ENCODE results near the gene GPBAR1.

GPBAR1 gene

GRCh38 chr2:218286570-218287459 lies 26.0 kb downstream of the GPBAR1 start:
- TF ChIP-seq CTCF (IDR thresholded peaks at IDR 0.05; ENCODE audit: borderline replicate concordance, insufficient read depth, low read depth, low read length) = no peak

GRCh38 chr2:218289639-218290315 lies 29.0 kb downstream of the GPBAR1 start:
- TF ChIP-seq CTCF (IDR thresholded peaks at IDR 0.05; ENCODE audit: borderline replicate concordance, insufficient read depth, low read depth, low read length) = no peak
- H3K4me3 ChIP-seq (ENCODE audit: low read depth, low read length) = no peak overlapping the region

More at GRCh38 chr2:218286570-218287459, 26.0 kb downstream of the GPBAR1 start:
- H3K4me3 ChIP-seq (ENCODE audit: low read depth, low read length) = peak overlapping the region; percentile 6

GRCh38 chr2:218290316-218291261 lies 29.8 kb downstream of the GPBAR1 start:
- no peak for TF ChIP-seq CTCF (IDR thresholded peaks at IDR 0.05; ENCODE audit: borderline replicate concordance, insufficient read depth, low read depth, low read length)

GRCh38 chr2:218291318-218292047 lies 30.7 kb downstream of the GPBAR1 start:
- peak overlapping the region; percentile 79 for H3K4me3 ChIP-seq (ENCODE audit: low read depth, low read length)
- no peak for TF ChIP-seq CTCF (IDR thresholded peaks at IDR 0.05; ENCODE audit: borderline replicate concordance, insufficient read depth, low read depth, low read length)

More at GRCh38 chr2:218290316-218291261, 29.8 kb downstream of the GPBAR1 start:
- peak overlapping the region; percentile 79 for H3K4me3 ChIP-seq (ENCODE audit: low read depth, low read length)

GRCh38 chr2:218292048-218293014 lies 31.5 kb downstream of the GPBAR1 start, which contains the start of gene TMBIM1:
Gene TMBIM1 (minus strand): TSS chr2:218292503. CDS start chr2:218282141, 10,362 bp downstream.
- H3K4me3 ChIP-seq (ENCODE audit: low read depth, low read length) = peak within 1 kb of the TSS; percentile 79
- TF ChIP-seq CTCF (IDR thresholded peaks at IDR 0.05; ENCODE audit: borderline replicate concordance, insufficient read depth, low read depth, low read length) = peak; percentile 93

Data from GM12875 (cell line).